GM10248 (cell line): Measurements from ENCODE around the gene RRAGA.
A peak's percentile ranks its signal among the peaks of the same experiment; 100 is the strongest.
"Not testable (repeated sequence)": the region's sequence is repeated elsewhere in the genome, so short reads cannot be mapped to it uniquely, and the experiment has no call there.

Experiments used
- CTCF ChIA-PET: fragments of 300-600 bp; sonication (Branson Sonifier 250); formaldehyde crosslinking; extraction: SDS; loops from one replicate; lab custom pipeline; 2021; ENCODE audit warnings: antibody characterized with exemption; lab: Yijun Ruan, JAX
- POLR2A ChIA-PET: fragments of 350-650 bp; sonication (Branson Sonifier 250); formaldehyde crosslinking; extraction: SDS; loops from one replicate; lab custom pipeline; 2020; ENCODE audit warnings: antibody characterized with exemption; lab: Yijun Ruan, JAX
- DNase-seq: peaks from one replicate; pipeline ENCODE4 v3.0.0; 2012; ENCODE audit errors: extremely low spot score
- TF ChIP-seq, protein P1 (sequence below): IDR thresholded peaks from 2 replicates; pipeline ENCODE4 v1.5.1; 2012; ENCODE audit warnings: mild to moderate bottlenecking, low read depth; ENCODE audit errors: extremely low read depth, missing control alignments, control extremely low read depth

The RRAGA gene

DNA sequence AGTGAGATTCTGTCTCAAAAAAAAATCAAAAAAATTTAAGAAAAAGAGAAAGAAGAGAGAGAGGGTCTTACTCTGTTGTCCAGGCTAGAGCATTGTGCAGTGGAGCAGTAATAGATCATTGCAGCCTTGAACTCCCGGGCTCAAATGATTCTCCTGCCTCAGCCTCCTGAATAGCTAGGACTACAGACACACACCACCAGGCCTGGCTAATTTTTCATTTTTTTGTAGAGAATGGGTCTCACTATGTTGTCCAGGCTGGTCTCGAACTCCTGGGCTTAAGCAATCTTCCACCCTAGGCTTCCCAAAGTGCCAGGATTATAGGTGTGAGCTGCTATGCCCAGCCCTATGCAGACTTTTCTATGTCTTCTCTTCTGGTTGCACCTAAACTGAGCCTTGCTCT lies 25.0 kb downstream of the RRAGA start:
- DNase-seq: no peak
- ChIA-PET POLR2A (no interaction called here), CTCF (interaction anchor here (1.2 to 1.6 kb wide), 4 partner anchors 8 to 391 kb away, joined by 3 to 4 read pairs (median 4); no protein-coding TSS in a partner anchor)
- TF ChIP-seq, protein P1, sequence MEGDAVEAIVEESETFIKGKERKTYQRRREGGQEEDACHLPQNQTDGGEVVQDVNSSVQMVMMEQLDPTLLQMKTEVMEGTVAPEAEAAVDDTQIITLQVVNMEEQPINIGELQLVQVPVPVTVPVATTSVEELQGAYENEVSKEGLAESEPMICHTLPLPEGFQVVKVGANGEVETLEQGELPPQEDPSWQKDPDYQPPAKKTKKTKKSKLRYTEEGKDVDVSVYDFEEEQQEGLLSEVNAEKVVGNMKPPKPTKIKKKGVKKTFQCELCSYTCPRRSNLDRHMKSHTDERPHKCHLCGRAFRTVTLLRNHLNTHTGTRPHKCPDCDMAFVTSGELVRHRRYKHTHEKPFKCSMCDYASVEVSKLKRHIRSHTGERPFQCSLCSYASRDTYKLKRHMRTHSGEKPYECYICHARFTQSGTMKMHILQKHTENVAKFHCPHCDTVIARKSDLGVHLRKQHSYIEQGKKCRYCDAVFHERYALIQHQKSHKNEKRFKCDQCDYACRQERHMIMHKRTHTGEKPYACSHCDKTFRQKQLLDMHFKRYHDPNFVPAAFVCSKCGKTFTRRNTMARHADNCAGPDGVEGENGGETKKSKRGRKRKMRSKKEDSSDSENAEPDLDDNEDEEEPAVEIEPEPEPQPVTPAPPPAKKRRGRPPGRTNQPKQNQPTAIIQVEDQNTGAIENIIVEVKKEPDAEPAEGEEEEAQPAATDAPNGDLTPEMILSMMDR: no peak

DNA sequence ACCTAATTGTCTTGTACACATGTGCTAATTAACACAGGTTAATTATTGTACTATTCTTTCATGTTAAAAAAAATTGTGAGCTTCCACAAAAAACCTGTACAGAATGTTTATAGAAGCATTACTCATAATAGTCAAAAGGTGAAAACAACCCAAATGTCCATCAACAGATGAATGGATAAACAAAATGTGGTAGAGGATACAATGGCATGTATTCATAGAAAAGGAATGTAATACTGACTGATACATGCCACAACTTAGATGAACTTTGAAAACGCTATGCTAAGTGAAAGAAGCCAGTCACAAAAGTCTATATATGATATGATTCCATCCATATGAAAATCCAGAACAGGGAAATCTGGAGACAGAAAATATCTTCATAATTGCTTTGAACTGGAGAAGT lies 25.6 kb downstream of the RRAGA start:
- TF ChIP-seq, protein P1: no peak
- no peak for DNase-seq
- POLR2A ChIA-PET: no interaction called here
- CTCF ChIA-PET: interaction anchor here (1.5 to 1.6 kb wide), 2 partner anchors 10 to 12 kb away, joined by 3 to 4 read pairs; no protein-coding TSS in a partner anchor

- DNase-seq: peak; percentile 32
- TF ChIP-seq, protein P1: peak; percentile 16
- CTCF ChIA-PET: interaction anchor here (0.8 to 7.9 kb wide), 11 partner anchors 9 to 373 kb away, joined by 3 to 35 read pairs (median 4); partner anchors contain the start of gene RRAGA
- POLR2A ChIA-PET: no interaction called here
These were observed 36.1 kb downstream of the RRAGA start for GRCh38 chr9:19085295-19085694.

DNA sequence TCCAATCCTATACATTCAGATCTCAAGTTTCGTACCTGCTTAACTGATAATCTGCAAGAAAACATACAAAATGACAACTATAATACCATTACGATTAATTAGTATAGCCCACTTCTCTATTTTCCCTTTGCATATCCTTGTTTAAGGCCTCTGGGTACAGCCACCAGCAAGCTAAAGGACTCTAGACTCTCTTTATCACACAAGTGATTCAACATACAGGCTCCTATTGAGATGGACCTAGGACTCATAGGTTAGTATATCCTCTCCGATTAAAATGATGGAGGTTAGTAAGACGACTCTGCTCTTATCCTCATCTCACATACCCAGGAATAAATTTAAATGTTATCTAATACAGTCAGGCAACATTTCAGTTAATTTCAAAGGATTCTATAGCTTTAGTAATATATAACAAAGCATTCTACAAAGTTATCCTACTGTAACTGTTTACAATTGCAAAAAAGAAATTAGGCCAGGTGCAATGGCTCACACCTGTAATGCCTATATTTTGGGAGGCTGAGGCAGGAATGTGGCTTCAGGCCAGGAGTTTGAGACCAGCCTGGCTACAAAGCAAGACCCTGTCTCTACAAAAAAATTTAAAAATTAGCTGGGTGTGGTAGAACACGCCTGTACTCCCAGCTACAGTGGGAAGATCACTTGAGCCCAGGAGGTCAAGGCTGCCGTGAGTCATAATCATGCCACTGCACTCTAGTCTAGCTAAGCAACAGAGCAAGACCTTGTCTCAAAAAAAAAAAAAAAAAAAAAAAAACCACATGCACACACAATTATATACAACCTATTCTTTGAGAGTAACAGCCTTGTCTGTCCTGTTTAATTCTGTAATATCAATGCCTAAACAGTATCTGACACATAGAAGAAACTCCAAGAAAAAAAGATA lies 38.1 kb downstream of the RRAGA start:
- ChIA-PET POLR2A (no interaction called here), CTCF (interaction anchor here (0.8 to 7.9 kb wide), 8 partner anchors 9 to 378 kb away, joined by 3 to 35 read pairs (median 4); partner anchors contain the start of gene RRAGA)
- no peak for DNase-seq
- TF ChIP-seq, protein P1: no peak

DNA sequence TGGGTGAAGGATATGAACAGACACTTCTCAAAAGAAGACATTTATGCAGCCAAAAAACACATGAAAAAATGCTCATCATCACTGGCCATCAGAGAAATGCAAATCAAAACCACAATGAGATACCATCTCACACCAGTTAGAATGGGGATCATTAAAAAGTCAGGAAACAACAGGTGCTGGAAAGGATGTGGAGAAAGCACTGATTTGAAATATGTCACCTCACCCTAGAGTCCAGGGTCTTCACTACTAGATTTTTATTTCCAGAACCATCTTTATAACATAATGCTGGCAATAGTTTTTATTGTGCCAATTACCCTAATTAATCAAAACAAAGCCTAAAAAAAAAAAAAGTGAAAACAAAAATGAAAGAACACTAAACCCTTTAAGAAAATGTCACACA lies 48.2 kb downstream of the RRAGA start:
- CTCF ChIA-PET: interaction anchor here (1.0 kb wide), 1 partner anchor 77 kb away, joined by 6 read pairs; no protein-coding TSS in a partner anchor
- POLR2A ChIA-PET, DNase-seq: not testable (repeated sequence)
